ENCODE measurements around the gene HIP1. TPM values are rescaled to one million over a fixed set of nuclear protein-coding genes. Genes with fewer than 3 reads are reported as not detected.

HIP1 gene
- total and polyA plus RNA-seq, 9 of the 15 experiments (the other 6 are each of a cell fraction or from before 2014, with no cell fraction given) = 2.4 to 13.7 (median 9.5) TPM

- TF ChIP-seq, protein P1, sequence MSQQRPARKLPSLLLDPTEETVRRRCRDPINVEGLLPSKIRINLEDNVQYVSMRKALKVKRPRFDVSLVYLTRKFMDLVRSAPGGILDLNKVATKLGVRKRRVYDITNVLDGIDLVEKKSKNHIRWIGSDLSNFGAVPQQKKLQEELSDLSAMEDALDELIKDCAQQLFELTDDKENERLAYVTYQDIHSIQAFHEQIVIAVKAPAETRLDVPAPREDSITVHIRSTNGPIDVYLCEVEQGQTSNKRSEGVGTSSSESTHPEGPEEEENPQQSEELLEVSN (IDR thresholded peaks at IDR 0.05; ENCODE audit: borderline replicate concordance in 1 of 2, extremely low read depth in 1 of 2, insufficient read depth in 1 of 2, insufficient read length in 1 of 2, low read depth in 1 of 2, low read length in 1 of 2, poor library complexity in 1 of 2, severe bottlenecking in 1 of 2) = no peak
- TF ChIP-seq ZNF79 (CRISPR knock-in tag; IDR thresholded peaks at IDR 0.05; ENCODE audit: low read depth) (no peak), ZBTB17 (CRISPR knock-in tag; IDR thresholded peaks at IDR 0.05) (no peak), ZNF175 (CRISPR knock-in tag; IDR thresholded peaks at IDR 0.05; ENCODE audit: low read depth) (no peak), SRSF9 (IDR thresholded peaks at IDR 0.05; ENCODE audit: borderline replicate concordance, low read depth, low read length) (no peak), ZNF324 (CRISPR knock-in tag; IDR thresholded peaks at IDR 0.05) (no peak), ZNF696 (CRISPR knock-in tag; conservative IDR thresholded peaks at IDR 0.05) (no peak), ARID2 (IDR thresholded peaks at IDR 0.05) (no peak), ZNF717 (CRISPR knock-in tag; IDR thresholded peaks at IDR 0.05) (no peak), NR2C1 (IDR thresholded peaks at IDR 0.05) (no peak), NR2C1 (tag; IDR thresholded peaks at IDR 0.05) (0 out of 2 replicates have a peak, but pooled peaks have one; percentile 24), TARDBP (IDR thresholded peaks at IDR 0.05) (no peak), ZBED1 (IDR thresholded peaks at IDR 0.05) (no peak)
- TF ChIP-seq, protein P2, sequence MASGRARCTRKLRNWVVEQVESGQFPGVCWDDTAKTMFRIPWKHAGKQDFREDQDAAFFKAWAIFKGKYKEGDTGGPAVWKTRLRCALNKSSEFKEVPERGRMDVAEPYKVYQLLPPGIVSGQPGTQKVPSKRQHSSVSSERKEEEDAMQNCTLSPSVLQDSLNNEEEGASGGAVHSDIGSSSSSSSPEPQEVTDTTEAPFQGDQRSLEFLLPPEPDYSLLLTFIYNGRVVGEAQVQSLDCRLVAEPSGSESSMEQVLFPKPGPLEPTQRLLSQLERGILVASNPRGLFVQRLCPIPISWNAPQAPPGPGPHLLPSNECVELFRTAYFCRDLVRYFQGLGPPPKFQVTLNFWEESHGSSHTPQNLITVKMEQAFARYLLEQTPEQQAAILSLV (tag; IDR thresholded peaks at IDR 0.05) = no peak
- TF ChIP-seq, protein P3, sequence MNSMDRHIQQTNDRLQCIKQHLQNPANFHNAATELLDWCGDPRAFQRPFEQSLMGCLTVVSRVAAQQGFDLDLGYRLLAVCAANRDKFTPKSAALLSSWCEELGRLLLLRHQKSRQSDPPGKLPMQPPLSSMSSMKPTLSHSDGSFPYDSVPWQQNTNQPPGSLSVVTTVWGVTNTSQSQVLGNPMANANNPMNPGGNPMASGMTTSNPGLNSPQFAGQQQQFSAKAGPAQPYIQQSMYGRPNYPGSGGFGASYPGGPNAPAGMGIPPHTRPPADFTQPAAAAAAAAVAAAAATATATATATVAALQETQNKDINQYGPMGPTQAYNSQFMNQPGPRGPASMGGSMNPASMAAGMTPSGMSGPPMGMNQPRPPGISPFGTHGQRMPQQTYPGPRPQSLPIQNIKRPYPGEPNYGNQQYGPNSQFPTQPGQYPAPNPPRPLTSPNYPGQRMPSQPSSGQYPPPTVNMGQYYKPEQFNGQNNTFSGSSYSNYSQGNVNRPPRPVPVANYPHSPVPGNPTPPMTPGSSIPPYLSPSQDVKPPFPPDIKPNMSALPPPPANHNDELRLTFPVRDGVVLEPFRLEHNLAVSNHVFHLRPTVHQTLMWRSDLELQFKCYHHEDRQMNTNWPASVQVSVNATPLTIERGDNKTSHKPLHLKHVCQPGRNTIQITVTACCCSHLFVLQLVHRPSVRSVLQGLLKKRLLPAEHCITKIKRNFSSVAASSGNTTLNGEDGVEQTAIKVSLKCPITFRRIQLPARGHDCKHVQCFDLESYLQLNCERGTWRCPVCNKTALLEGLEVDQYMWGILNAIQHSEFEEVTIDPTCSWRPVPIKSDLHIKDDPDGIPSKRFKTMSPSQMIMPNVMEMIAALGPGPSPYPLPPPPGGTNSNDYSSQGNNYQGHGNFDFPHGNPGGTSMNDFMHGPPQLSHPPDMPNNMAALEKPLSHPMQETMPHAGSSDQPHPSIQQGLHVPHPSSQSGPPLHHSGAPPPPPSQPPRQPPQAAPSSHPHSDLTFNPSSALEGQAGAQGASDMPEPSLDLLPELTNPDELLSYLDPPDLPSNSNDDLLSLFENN (IDR thresholded peaks at IDR 0.05; ENCODE audit: low read depth in 2 of 2, low read length in 2 of 2) = no peak
- TF ChIP-seq, protein P4, sequence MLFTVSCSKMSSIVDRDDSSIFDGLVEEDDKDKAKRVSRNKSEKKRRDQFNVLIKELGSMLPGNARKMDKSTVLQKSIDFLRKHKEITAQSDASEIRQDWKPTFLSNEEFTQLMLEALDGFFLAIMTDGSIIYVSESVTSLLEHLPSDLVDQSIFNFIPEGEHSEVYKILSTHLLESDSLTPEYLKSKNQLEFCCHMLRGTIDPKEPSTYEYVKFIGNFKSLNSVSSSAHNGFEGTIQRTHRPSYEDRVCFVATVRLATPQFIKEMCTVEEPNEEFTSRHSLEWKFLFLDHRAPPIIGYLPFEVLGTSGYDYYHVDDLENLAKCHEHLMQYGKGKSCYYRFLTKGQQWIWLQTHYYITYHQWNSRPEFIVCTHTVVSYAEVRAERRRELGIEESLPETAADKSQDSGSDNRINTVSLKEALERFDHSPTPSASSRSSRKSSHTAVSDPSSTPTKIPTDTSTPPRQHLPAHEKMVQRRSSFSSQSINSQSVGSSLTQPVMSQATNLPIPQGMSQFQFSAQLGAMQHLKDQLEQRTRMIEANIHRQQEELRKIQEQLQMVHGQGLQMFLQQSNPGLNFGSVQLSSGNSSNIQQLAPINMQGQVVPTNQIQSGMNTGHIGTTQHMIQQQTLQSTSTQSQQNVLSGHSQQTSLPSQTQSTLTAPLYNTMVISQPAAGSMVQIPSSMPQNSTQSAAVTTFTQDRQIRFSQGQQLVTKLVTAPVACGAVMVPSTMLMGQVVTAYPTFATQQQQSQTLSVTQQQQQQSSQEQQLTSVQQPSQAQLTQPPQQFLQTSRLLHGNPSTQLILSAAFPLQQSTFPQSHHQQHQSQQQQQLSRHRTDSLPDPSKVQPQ (CRISPR knock-in tag; IDR thresholded peaks at IDR 0.05; ENCODE audit: borderline replicate concordance) = no peak
- TF ChIP-seq, protein P5, sequence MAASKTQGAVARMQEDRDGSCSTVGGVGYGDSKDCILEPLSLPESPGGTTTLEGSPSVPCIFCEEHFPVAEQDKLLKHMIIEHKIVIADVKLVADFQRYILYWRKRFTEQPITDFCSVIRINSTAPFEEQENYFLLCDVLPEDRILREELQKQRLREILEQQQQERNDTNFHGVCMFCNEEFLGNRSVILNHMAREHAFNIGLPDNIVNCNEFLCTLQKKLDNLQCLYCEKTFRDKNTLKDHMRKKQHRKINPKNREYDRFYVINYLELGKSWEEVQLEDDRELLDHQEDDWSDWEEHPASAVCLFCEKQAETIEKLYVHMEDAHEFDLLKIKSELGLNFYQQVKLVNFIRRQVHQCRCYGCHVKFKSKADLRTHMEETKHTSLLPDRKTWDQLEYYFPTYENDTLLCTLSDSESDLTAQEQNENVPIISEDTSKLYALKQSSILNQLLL (CRISPR knock-in tag; IDR thresholded peaks at IDR 0.05; ENCODE audit: borderline replicate concordance) = no peak
- TF ChIP-seq, protein P6, sequence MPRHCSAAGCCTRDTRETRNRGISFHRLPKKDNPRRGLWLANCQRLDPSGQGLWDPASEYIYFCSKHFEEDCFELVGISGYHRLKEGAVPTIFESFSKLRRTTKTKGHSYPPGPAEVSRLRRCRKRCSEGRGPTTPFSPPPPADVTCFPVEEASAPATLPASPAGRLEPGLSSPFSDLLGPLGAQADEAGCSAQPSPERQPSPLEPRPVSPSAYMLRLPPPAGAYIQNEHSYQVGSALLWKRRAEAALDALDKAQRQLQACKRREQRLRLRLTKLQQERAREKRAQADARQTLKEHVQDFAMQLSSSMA (CRISPR knock-in tag; IDR thresholded peaks at IDR 0.05) = no peak
These were observed 2.2 kb upstream of the HIP1 start (continued) for GRCh38 chr7:75740846-75741497.
